HepG2 (cell line): Measurements from ENCODE around the gene ZBTB26. TPM values are rescaled to one million over a fixed set of nuclear protein-coding genes. Genes with fewer than 3 reads are reported as not detected.

Experiments
- DMTF1 ChIP-seq: sonication (generic); formaldehyde crosslinking; IDR thresholded peaks from 2 replicates; pipeline ENCODE4 v1.4.0; 2020; ENCODE audit warnings: mild to moderate bottlenecking, missing genetic modification reagents
- HOXA3 ChIP-seq: sonication (generic); formaldehyde crosslinking; IDR thresholded peaks from 2 replicates; pipeline ENCODE4 v1.5.0; 2020; ENCODE audit warnings: missing genetic modification reagents
- ISX ChIP-seq: sonication (generic); formaldehyde crosslinking; conservative IDR thresholded peaks from 2 replicates; pipeline ENCODE4 v1.5.0; 2020; ENCODE audit warnings: missing genetic modification reagents
- MLLT10 ChIP-seq: sonication (generic); formaldehyde crosslinking; IDR thresholded peaks from 2 replicates; pipeline ENCODE4 v1.4.0; 2020; ENCODE audit warnings: missing genetic modification reagents
- NFE2L2 ChIP-seq: fragments of 150-350 bp; IDR thresholded peaks from 2 replicates; pipeline ENCODE4 v1.6.1; 2014; ENCODE audit warnings: low read length
- NR3C1 ChIP-seq: sonication (generic); formaldehyde crosslinking; IDR thresholded peaks from 2 replicates; pipeline ENCODE4 v1.4.0; 2020; ENCODE audit warnings: missing genetic modification reagents
- PLSCR1 ChIP-seq: sonication (generic); formaldehyde crosslinking; IDR thresholded peaks from 2 replicates; pipeline ENCODE4 v1.5.0; 2020; ENCODE audit warnings: missing genetic modification reagents, mild to moderate bottlenecking, borderline replicate concordance
- SIN3B ChIP-seq: fragments of 150-350 bp; IDR thresholded peaks from 2 replicates; pipeline ENCODE4 v1.6.1; 2014; ENCODE audit warnings: low read length
- SRF ChIP-seq: IDR thresholded peaks from 2 replicates; pipeline ENCODE4 v1.6.1; 2011; ENCODE audit warnings: mild to moderate bottlenecking, low read depth, low read length, moderate library complexity
- ZBTB1 ChIP-seq: sonication (generic); formaldehyde crosslinking; IDR thresholded peaks from 2 replicates; pipeline ENCODE4 v1.4.0; 2020; ENCODE audit warnings: missing genetic modification reagents, borderline replicate concordance
- ZNF33B ChIP-seq: sonication (generic); formaldehyde crosslinking; IDR thresholded peaks from 2 replicates; pipeline ENCODE4 v1.5.1; 2020; ENCODE audit warnings: mild to moderate bottlenecking, missing genetic modification reagents
- ZNF501 ChIP-seq: sonication (generic); formaldehyde crosslinking; IDR thresholded peaks from 2 replicates; pipeline ENCODE4 v1.5.1; 2020; ENCODE audit warnings: mild to moderate bottlenecking, moderate library complexity, missing genetic modification reagents
- ZNF512 ChIP-seq: sonication (generic); formaldehyde crosslinking; IDR thresholded peaks from 2 replicates; pipeline ENCODE4 v1.4.0; 2020; ENCODE audit warnings: mild to moderate bottlenecking, missing genetic modification reagents
- ZNF572 ChIP-seq: sonication (generic); formaldehyde crosslinking; IDR thresholded peaks from 2 replicates; pipeline ENCODE4 v1.5.1; 2020; ENCODE audit warnings: mild to moderate bottlenecking, missing genetic modification reagents
- ZNF747 ChIP-seq: sonication (generic); formaldehyde crosslinking; IDR thresholded peaks from 2 replicates; pipeline ENCODE4 v1.8.1; 2023; ENCODE audit warnings: missing genetic modification reagents, mild to moderate bottlenecking, borderline replicate concordance
- ZNF83 ChIP-seq: sonication (generic); formaldehyde crosslinking; IDR thresholded peaks from 2 replicates; pipeline ENCODE4 v1.4.0; 2020; ENCODE audit warnings: missing genetic modification reagents, mild to moderate bottlenecking, borderline replicate concordance
- polyA plus RNA-seq, 8 experiments: library from polyadenylated mRNA; depleted of rRNA in 3 of 8; stranded (reverse) in 7 of 8; unstranded in 1 of 8; fragments of >200 nt; fragmentation: Illumina TruSeq in 4 of 8; extraction: Trizol in 4 of 8; gene quantifications; 2 replicates each; pipeline versions ENCODE4 v1.2.1 to v1.2.3, GENCODE V29; 2011 to 2016; ENCODE audit warnings: low read depth in 4 of 8, missing spikeins in 1 of 8, mixed read lengths in 1 of 8; ENCODE audit not compliant: insufficient read depth in 1 of 8
- total RNA-seq, 5 experiments: library from RNA; depleted of rRNA; stranded (reverse); fragments of >200 nt; fragmentation: Illumina TruSeq; extraction: Trizol; gene quantifications; 2 replicates each; pipeline ENCODE4 v1.2.3, GENCODE V29; 2016; ENCODE audit warnings: low read depth in 1 of 5
- TF ChIP-seq, protein P1 (sequence below), 2 experiments: sonication (generic) in 1 of 2; formaldehyde crosslinking in 1 of 2; IDR thresholded peaks; 2 replicates each; pipeline versions ENCODE4 v1.4.0 to v1.6.1; 2018 to 2020; ENCODE audit warnings: missing genetic modification reagents in 2 of 2, borderline replicate concordance in 1 of 2, low read depth in 1 of 2, mild to moderate bottlenecking in 1 of 2, missing biosample characterization in 1 of 2
- TF ChIP-seq, protein P2 (sequence below): sonication (generic); formaldehyde crosslinking; IDR thresholded peaks from 2 replicates; pipeline ENCODE4 v1.8.1; 2023; ENCODE audit warnings: mild to moderate bottlenecking, moderate library complexity, missing genetic modification reagents
- TF ChIP-seq, protein P3 (sequence below): sonication (generic); formaldehyde crosslinking; IDR thresholded peaks from 2 replicates; pipeline ENCODE4 v1.4.0; 2020; ENCODE audit warnings: mild to moderate bottlenecking, low read depth, missing genetic modification reagents

ZBTB26 gene
- total and polyA plus RNA-seq, 2 of the 13 experiments (the other 11 are each of a cell fraction or from before 2014, with no cell fraction given) = 4.5 to 8.6 TPM

GRCh38 chr9:122904823-122905710 is 26.2 kb downstream of the ZBTB26 start, which contains the start of gene RC3H2 (continued):
- TF ChIP-seq MLLT10 (CRISPR knock-in tag) (no peak), NFE2L2 (no peak), ZBTB1 (CRISPR knock-in tag) (no peak), SRF (no peak), DMTF1 (no peak), NR3C1 (CRISPR knock-in tag) (no peak), ZNF501 (CRISPR knock-in tag) (no peak), ZNF747 (CRISPR knock-in tag) (peak; percentile 82; the same call in 1 of the 2 replicates), HOXA3 (CRISPR knock-in tag) (peak; percentile 77; the same call in 1 of the 2 replicates), PLSCR1 (CRISPR knock-in tag) (no peak), ISX (no peak), ZNF512 (no peak), SIN3B (0 out of 2 replicates have a peak, but pooled peaks have one; percentile 25), ZNF83 (CRISPR knock-in tag) (no peak), ZNF33B (CRISPR knock-in tag) (no peak), ZNF572 (CRISPR knock-in tag) (no peak)
- TF ChIP-seq, protein P1, sequence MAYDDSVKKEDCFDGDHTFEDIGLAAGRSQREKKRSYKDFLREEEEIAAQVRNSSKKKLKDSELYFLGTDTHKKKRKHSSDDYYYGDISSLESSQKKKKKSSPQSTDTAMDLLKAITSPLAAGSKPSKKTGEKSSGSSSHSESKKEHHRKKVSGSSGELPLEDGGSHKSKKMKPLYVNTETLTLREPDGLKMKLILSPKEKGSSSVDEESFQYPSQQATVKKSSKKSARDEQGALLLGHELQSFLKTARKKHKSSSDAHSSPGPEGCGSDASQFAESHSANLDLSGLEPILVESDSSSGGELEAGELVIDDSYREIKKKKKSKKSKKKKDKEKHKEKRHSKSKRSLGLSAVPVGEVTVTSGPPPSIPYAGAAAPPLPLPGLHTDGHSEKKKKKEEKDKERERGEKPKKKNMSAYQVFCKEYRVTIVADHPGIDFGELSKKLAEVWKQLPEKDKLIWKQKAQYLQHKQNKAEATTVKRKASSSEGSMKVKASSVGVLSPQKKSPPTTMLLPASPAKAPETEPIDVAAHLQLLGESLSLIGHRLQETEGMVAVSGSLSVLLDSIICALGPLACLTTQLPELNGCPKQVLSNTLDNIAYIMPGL (CRISPR knock-in tag; IDR thresholded peaks at IDR 0.05; ENCODE audit: borderline replicate concordance in 1 of 2, low read depth in 1 of 2) = peak; percentile 19 to 57; a peak in 2 of 4 replicates
- TF ChIP-seq, protein P2, sequence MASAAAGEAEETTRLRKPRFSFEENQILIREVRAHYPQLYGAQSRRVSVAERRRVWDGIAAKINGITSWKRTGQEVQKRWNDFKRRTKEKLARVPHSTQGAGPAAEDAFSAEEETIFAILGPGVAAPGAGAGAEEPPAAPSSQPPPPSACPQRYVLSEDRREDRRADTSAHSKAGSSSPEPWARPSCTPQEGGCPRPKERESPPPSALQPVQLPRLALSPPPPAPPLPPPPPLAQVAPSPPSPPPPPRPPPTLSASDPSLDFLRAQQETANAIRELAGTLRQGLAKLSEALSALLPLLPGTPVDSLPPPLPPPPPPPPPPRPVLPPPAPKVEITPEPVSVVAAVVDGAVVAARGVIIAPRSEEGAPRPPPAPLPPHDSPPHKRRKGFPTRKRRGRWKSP (CRISPR knock-in tag) = peak; percentile 45; the same call in 1 of the 2 replicates
- TF ChIP-seq, protein P3, sequence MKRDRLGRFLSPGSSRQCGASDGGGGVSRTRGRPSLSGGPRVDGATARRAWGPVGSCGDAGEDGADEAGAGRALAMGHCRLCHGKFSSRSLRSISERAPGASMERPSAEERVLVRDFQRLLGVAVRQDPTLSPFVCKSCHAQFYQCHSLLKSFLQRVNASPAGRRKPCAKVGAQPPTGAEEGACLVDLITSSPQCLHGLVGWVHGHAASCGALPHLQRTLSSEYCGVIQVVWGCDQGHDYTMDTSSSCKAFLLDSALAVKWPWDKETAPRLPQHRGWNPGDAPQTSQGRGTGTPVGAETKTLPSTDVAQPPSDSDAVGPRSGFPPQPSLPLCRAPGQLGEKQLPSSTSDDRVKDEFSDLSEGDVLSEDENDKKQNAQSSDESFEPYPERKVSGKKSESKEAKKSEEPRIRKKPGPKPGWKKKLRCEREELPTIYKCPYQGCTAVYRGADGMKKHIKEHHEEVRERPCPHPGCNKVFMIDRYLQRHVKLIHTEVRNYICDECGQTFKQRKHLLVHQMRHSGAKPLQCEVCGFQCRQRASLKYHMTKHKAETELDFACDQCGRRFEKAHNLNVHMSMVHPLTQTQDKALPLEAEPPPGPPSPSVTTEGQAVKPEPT (CRISPR knock-in tag) = no peak; the same call in 1 of the 2 replicates
